Stimulated activated CD8-positive, alpha-beta memory T cell treated with anti-CD3 and anti-CD28 coated beads, Interleukin-15, amount 100 ng/mL, for 4 hours (primary cell): ENCODE measurements around the gene ZNF362.
"Not testable (repeated sequence)": the region's sequence is repeated elsewhere in the genome, so short reads cannot be mapped to it uniquely, and the experiment has no call there.

ENCODE experiments used
- DNase-seq, 2 donors: peaks; one replicate each; pipeline ENCODE4 v3.0.0-alpha.2; 2020; ENCODE audit warnings: low read depth in 2 of 2

ZNF362 gene

GRCh38 chr1:33284049-33284448 lies 27.8 kb downstream of the ZNF362 start:
- no peak for DNase-seq

- no peak for DNase-seq
Observed at GRCh38 chr1:33286451-33287185, 30.3 kb downstream of the ZNF362 start.

GRCh38 chr1:33287317-33287716 lies 31.0 kb downstream of the ZNF362 start:
- DNase-seq = no peak

GRCh38 chr1:33288976-33289857 lies 32.9 kb downstream of the ZNF362 start:
- no peak for DNase-seq

- no peak for DNase-seq
Observed at GRCh38 chr1:33289858-33290154, 33.5 kb downstream of the ZNF362 start.

- DNase-seq = not testable (repeated sequence)
Observed at GRCh38 chr1:33290615-33291014, 34.3 kb downstream of the ZNF362 start.

- no peak for DNase-seq
Observed at GRCh38 chr1:33292726-33293340, 36.5 kb downstream of the ZNF362 start.

- no peak for DNase-seq
Observed at GRCh38 chr1:33294071-33295010, 38.0 kb downstream of the ZNF362 start.

GRCh38 chr1:33295023-33295422 lies 38.7 kb downstream of the ZNF362 start:
- no peak for DNase-seq

GRCh38 chr1:33295450-33296081 lies 39.3 kb downstream of the ZNF362 start:
- peak; percentile 64 to 69 for DNase-seq

- no peak for DNase-seq
Observed at GRCh38 chr1:33296082-33296458, 39.8 kb downstream of the ZNF362 start.

- no peak for DNase-seq
Observed at GRCh38 chr1:33296824-33297223, 40.5 kb downstream of the ZNF362 start.

- no peak for DNase-seq
Observed at GRCh38 chr1:33297911-33298622, 41.8 kb downstream of the ZNF362 start.

GRCh38 chr1:33298623-33299277 lies 42.5 kb downstream of the ZNF362 start:
- peak in 1 of 2 donors; percentile 13 for DNase-seq

GRCh38 chr1:33299461-33300155 lies 43.3 kb downstream of the ZNF362 start:
- DNase-seq = no peak

- no peak for DNase-seq
Observed at GRCh38 chr1:33300673-33301072, 44.4 kb downstream of the ZNF362 start.

GRCh38 chr1:33301273-33301984 lies 45.1 kb downstream of the ZNF362 start:
- no peak for DNase-seq

GRCh38 chr1:33302325-33302724 lies 46.0 kb downstream of the ZNF362 start:
- DNase-seq = no peak

GRCh38 chr1:33305016-33305415 lies 48.7 kb downstream of the ZNF362 start:
- DNase-seq = no peak
